ENCODE measurements around the gene TMEM156.

DNA sequence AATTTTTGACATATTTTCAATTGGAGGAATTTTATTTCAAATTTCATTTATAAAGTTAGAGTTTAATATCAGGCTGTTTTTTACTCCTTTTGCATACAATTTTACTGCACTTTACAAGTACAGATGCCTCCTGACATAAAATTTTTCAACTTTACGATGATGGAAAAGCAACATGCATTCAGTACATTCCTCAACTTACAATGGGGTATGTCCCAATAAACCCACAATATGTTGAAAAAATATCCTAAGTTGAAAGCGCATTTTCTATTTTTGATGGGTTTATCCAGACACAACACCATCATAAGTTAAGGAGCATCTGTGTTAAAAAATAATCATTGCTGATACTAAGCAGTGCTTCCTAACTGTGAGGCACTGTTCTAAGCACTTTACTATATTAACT, 34.2 kb upstream of the TMEM156 start:
- TF ChIP-seq, protein P1, sequence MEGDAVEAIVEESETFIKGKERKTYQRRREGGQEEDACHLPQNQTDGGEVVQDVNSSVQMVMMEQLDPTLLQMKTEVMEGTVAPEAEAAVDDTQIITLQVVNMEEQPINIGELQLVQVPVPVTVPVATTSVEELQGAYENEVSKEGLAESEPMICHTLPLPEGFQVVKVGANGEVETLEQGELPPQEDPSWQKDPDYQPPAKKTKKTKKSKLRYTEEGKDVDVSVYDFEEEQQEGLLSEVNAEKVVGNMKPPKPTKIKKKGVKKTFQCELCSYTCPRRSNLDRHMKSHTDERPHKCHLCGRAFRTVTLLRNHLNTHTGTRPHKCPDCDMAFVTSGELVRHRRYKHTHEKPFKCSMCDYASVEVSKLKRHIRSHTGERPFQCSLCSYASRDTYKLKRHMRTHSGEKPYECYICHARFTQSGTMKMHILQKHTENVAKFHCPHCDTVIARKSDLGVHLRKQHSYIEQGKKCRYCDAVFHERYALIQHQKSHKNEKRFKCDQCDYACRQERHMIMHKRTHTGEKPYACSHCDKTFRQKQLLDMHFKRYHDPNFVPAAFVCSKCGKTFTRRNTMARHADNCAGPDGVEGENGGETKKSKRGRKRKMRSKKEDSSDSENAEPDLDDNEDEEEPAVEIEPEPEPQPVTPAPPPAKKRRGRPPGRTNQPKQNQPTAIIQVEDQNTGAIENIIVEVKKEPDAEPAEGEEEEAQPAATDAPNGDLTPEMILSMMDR (IDR thresholded peaks at IDR 0.05) = no peak
- TF ChIP-seq POLR2AphosphoS5 (IDR thresholded peaks at IDR 0.05) (no peak), POLR2A (IDR thresholded peaks at IDR 0.05) (no peak)

All from breast epithelium (tissue), 3 donors.